NCI-H2227 treated with DMSO at 0.1 percent for 48 hours (cell line): ENCODE measurements around the gene PPP1R3F.
"Not testable (repeated sequence)": the region's sequence is repeated elsewhere in the genome, so short reads cannot be mapped to it uniquely, and the experiment has no call there.

Source experiments
- DNase-seq: peaks from one replicate; lab custom pipeline; 2025; lab: John Stamatoyannopoulos, UW

Gene PPP1R3F

GRCh38 chrX:49272421-49272820 lies 2.8 kb downstream of the PPP1R3F start:
- no peak for DNase-seq

- no peak for DNase-seq
Measured at GRCh38 chrX:49273181-49273727, 3.7 kb downstream of the PPP1R3F start.

- no peak for DNase-seq
Measured at GRCh38 chrX:49276207-49276606, 6.6 kb downstream of the PPP1R3F start.

- no peak for DNase-seq
Measured at GRCh38 chrX:49276671-49277534, 7.3 kb downstream of the PPP1R3F start.

- no peak for DNase-seq
Measured at GRCh38 chrX:49277535-49277830, 7.9 kb downstream of the PPP1R3F start.

GRCh38 chrX:49278081-49278480 lies 8.5 kb downstream of the PPP1R3F start:
- no peak for DNase-seq

- peak; percentile 29 for DNase-seq
Measured at GRCh38 chrX:49282647-49283011, 13.0 kb downstream of the PPP1R3F start.

- no peak for DNase-seq
Measured at GRCh38 chrX:49284212-49284611, 14.6 kb downstream of the PPP1R3F start.

- no peak for DNase-seq
Measured at GRCh38 chrX:49286136-49286535, 16.5 kb downstream of the PPP1R3F start.

- no peak for DNase-seq
Measured at GRCh38 chrX:49286581-49286980, 17.0 kb downstream of the PPP1R3F start.

GRCh38 chrX:49287665-49288064 lies 18.1 kb downstream of the PPP1R3F start:
- DNase-seq: no peak

- no peak for DNase-seq
Measured at GRCh38 chrX:49290215-49290614, 20.6 kb downstream of the PPP1R3F start.

- DNase-seq: peak; percentile 11
Measured at GRCh38 chrX:49291615-49292337, 22.2 kb downstream of the PPP1R3F start.

- no peak for DNase-seq
Measured at GRCh38 chrX:49292400-49293362, 23.1 kb downstream of the PPP1R3F start.

GRCh38 chrX:49299293-49299692 lies 29.7 kb downstream of the PPP1R3F start:
- DNase-seq: not testable (repeated sequence)

- no peak for DNase-seq
Measured at GRCh38 chrX:49300703-49301102, 31.1 kb downstream of the PPP1R3F start.

- no peak for DNase-seq
Measured at GRCh38 chrX:49303346-49303745, 33.8 kb downstream of the PPP1R3F start, which contains the start of gene GAGE10. TSS of gene GAGE10 (plus strand) at chrX:49303646. CDS start at chrX:49304860, 1,214 bp downstream.

- not testable (repeated sequence) for DNase-seq
Measured at GRCh38 chrX:49307775-49308174, 38.2 kb downstream of the PPP1R3F start.

- no peak for DNase-seq
Measured at GRCh38 chrX:49308604-49309269, 39.1 kb downstream of the PPP1R3F start.

GRCh38 chrX:49309401-49309981 lies 39.9 kb downstream of the PPP1R3F start:
- DNase-seq: no peak

- DNase-seq: no peak
Measured at GRCh38 chrX:49310371-49310770, 40.8 kb downstream of the PPP1R3F start.
